TTC549 (cell line): ENCODE data around the gene KCNH8.

Experiments used
- FAIRE-seq: peaks from 2 replicates; lab custom pipeline; 2012; peaks lifted over from hg19 to GRCh38; lab: Jason Lieb, UNC

KCNH8 gene

GRCh38 chr3:19384868-19385267 is 236.6 kb downstream of the KCNH8 start:
- no peak for FAIRE-seq

GRCh38 chr3:19392150-19392549 is 243.8 kb downstream of the KCNH8 start:
- FAIRE-seq, result no peak

- no peak for FAIRE-seq
Observed at GRCh38 chr3:19394946-19395345, 246.6 kb downstream of the KCNH8 start.

GRCh38 chr3:19396726-19397125 is 248.4 kb downstream of the KCNH8 start:
- FAIRE-seq, result no peak

- no peak for FAIRE-seq
Observed at GRCh38 chr3:19399356-19399755, 251.0 kb downstream of the KCNH8 start.

- no peak for FAIRE-seq
Observed at GRCh38 chr3:19399836-19400235, 251.5 kb downstream of the KCNH8 start.

- FAIRE-seq, result no peak
Observed at GRCh38 chr3:19420159-19420558, 271.8 kb downstream of the KCNH8 start.

GRCh38 chr3:19425825-19426224 is 277.5 kb downstream of the KCNH8 start:
- no peak for FAIRE-seq

- no peak for FAIRE-seq
Observed at GRCh38 chr3:19427422-19428149, 279.3 kb downstream of the KCNH8 start.

- FAIRE-seq, result no peak
Observed at GRCh38 chr3:19428729-19429128, 280.4 kb downstream of the KCNH8 start.

GRCh38 chr3:19432669-19433068 is 284.4 kb downstream of the KCNH8 start:
- no peak for FAIRE-seq

- FAIRE-seq, result no peak
Observed at GRCh38 chr3:19436746-19437145, 288.4 kb downstream of the KCNH8 start.

- FAIRE-seq, result no peak
Observed at GRCh38 chr3:19439944-19440343, 291.6 kb downstream of the KCNH8 start.

- FAIRE-seq, result no peak
Observed at GRCh38 chr3:19446138-19446537, 297.8 kb downstream of the KCNH8 start.

GRCh38 chr3:19446687-19447086 is 298.4 kb downstream of the KCNH8 start:
- FAIRE-seq, result no peak

- FAIRE-seq, result no peak
Observed at GRCh38 chr3:19455546-19455945, 307.2 kb downstream of the KCNH8 start.

- FAIRE-seq, result no peak
Observed at GRCh38 chr3:19456738-19457137, 308.4 kb downstream of the KCNH8 start.

- FAIRE-seq, result no peak
Observed at GRCh38 chr3:19457449-19457848, 309.1 kb downstream of the KCNH8 start.

GRCh38 chr3:19467761-19468160 is 319.5 kb downstream of the KCNH8 start:
- no peak for FAIRE-seq

GRCh38 chr3:19471138-19471537 is 322.8 kb downstream of the KCNH8 start:
- FAIRE-seq, result no peak

GRCh38 chr3:19473971-19474580 is 325.8 kb downstream of the KCNH8 start:
- no peak for FAIRE-seq

GRCh38 chr3:19476281-19476680 is 328.0 kb downstream of the KCNH8 start:
- no peak for FAIRE-seq

GRCh38 chr3:19485267-19485666 is 337.0 kb downstream of the KCNH8 start:
- no peak for FAIRE-seq

GRCh38 chr3:19487386-19487785 is 339.1 kb downstream of the KCNH8 start:
- FAIRE-seq, result no peak
